Aorta (tissue), 5 donors: Measurements from ENCODE around the gene FAT1. TPM values are rescaled to one million over a fixed set of nuclear protein-coding genes. Genes with fewer than 3 reads are reported as not detected.

Experiments used
- ATAC-seq: fragments of 200-7000 bp; cut with Tn5 transposase; one replicate; pipeline ENCODE4 v1.9.1; 2022; ENCODE audit warnings: moderate library complexity; ENCODE audit not compliant: low FRiP score
- DNase-seq, 2 donors: peaks; one replicate each; pipeline ENCODE4 v3.0.0-alpha.2; 2020
- H3K27ac ChIP-seq, 2 donors: one replicate each; pipeline ENCODE4 v1.5.1; 2013; ENCODE audit warnings: low read length in 2 of 2, mild to moderate bottlenecking in 2 of 2, moderate library complexity in 2 of 2, control low read depth in 1 of 2, inconsistent platforms in 1 of 2, low read depth in 1 of 2
- H3K27me3 ChIP-seq, 2 donors: one replicate each; pipeline ENCODE4 v1.6.1; 2013; ENCODE audit warnings: control low read depth in 1 of 2, low read length in 1 of 2, mild to moderate bottlenecking in 1 of 2, moderate library complexity in 1 of 2; ENCODE audit not compliant: insufficient read depth in 2 of 2, control insufficient read depth in 1 of 2
- H3K36me3 ChIP-seq, 2 donors: one replicate each; pipeline ENCODE4 v1.6.1; 2013; ENCODE audit warnings: control low read depth in 1 of 2, low read length in 1 of 2, mild to moderate bottlenecking in 1 of 2; ENCODE audit not compliant: insufficient read depth in 2 of 2, control insufficient read depth in 1 of 2
- H3K4me1 ChIP-seq, 2 donors: one replicate each; pipeline ENCODE4 v1.6.1; 2013; ENCODE audit warnings: low read length in 2 of 2, control low read depth in 1 of 2, mild to moderate bottlenecking in 1 of 2, moderate library complexity in 1 of 2; ENCODE audit not compliant: insufficient read depth in 2 of 2, control insufficient read depth in 1 of 2
- H3K4me3 ChIP-seq, 2 donors: one replicate each; pipeline ENCODE4 v1.5.1; 2013; ENCODE audit warnings: low read length in 2 of 2, control low read depth in 1 of 2, mild to moderate bottlenecking in 1 of 2
- H3K9me3 ChIP-seq: one replicate; pipeline ENCODE4 v1.6.1; 2013; ENCODE audit warnings: mild to moderate bottlenecking, low read length; ENCODE audit not compliant: control insufficient read depth
- WGBS, 2 donors: extraction: QIAGEN DNeasy Blood & Tissue Kit; methylation state at CpG; one replicate each; pipeline ENCODE4 v1.1.7; 2013; 5-methylcytosine and 5-hydroxymethylcytosine counted together
- intact Hi-C, 2 donors: fragments of 100-400 bp; cut with DNase I; formaldehyde crosslinking; loops; one replicate each; pipeline versions ENCODE4 v1.14.2 to v1.15.0; 2022
- polyA plus RNA-seq, 2 donors: library from polyadenylated mRNA; stranded (reverse); fragments of 200-250 nt; gene quantifications; one replicate each; pipeline ENCODE4 v1.2.3, GENCODE V29; 2013
- total RNA-seq, 2 donors: library from RNA; stranded (reverse); fragmentation: NEBNext Ultra II Directional; extraction: Animal tissue kit (Norgen Biotek cat#: 25700); gene quantifications; one replicate each; pipeline ENCODE4 v1.2.1, GENCODE V29; 2021
- donor health status: healthy with polysubstance abuse.
- donor health status: Bipolar disorder and iron deficiency.
- donor health status: DM: no; HTN: no; CAD: no.
- donor health status: DM: no; HTN: no; CAD: no.
- donor health status: DM: yes; HTN: yes; CAD: no.

The FAT1 gene
- total and polyA plus RNA-seq, 4 donors, result 23.5 to 106 (median 68.2) TPM

DNA sequence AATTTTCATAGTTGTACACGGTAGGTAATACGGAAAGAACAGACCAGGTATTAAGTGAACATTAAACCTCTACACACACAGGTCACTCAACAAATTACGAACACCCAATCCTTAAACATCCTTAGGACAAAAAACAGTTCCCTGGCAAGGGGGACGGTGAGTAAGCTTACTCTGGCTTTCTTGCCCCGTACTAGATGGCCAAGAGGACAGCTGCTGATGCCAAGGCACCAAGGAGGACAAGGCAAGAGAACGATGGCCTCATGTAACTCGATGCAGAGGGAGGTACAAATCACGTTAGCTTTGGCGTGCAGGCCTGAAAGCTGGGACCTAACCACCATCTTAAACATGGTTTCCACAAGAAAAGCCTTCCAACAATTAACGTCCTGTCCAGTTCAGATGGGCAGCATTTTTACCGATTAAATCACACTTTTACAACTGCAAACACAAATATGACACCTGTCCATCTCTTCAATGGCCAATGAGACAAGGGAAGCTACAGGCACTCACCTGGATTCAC is 23.7 kb downstream of the FAT1 start:
- no peaks in the 10 kb centered on the region for H3K36me3 ChIP-seq
- peak overlapping the region; percentile 3 to 68 for H3K27ac ChIP-seq
- H3K4me1 ChIP-seq, result peaks cover 6 to 13% of the 10 kb centered on the region in 2 donors
- DNase-seq (no peak), ATAC-seq (peak; percentile 67)
- intact Hi-C loops, result no loop called here
- no peak overlapping the region for H3K4me3 ChIP-seq
- 19 to 22% methylated on average over 11 of the region's 11 CpGs for WGBS, 2 donors
- no peaks in the 10 kb centered on the region for H3K9me3 ChIP-seq
- no peaks in the 10 kb centered on the region for H3K27me3 ChIP-seq

DNA sequence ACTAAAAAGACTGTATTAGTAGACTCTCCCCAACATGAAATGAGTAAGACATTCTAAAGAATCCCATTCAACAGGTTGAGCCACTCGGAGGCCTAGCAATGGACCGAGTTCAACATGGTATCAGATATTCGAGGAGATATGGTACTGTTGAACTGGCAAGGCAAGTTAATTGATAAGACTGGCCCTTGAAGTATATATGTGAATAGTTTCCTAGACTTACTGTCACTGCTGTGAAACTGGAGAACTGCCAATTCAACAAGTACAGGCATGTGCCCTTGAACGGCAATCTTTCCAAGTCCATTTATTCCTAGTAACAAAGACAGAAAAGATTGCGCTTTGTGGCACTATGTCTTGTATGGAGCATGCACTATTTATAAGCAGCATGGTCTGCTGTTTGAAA is 24.4 kb downstream of the FAT1 start:
- Histone ChIP-seq H3K4me1 (peaks cover 6 to 13% of the 10 kb centered on the region in 2 donors), H3K9me3 (no peaks in the 10 kb centered on the region), H3K4me3 (no peak overlapping the region), H3K27me3 (no peaks in the 10 kb centered on the region), H3K36me3 (no peaks in the 10 kb centered on the region), H3K27ac (peak overlapping the region in 1 of 2 donors; percentile 6)
- WGBS, 2 donors, result 14 to 21% methylated on average over 5 of the region's 5 CpGs
- intact Hi-C loops, result no loop called here
- DNase-seq (no peak), ATAC-seq (no peak)

DNA sequence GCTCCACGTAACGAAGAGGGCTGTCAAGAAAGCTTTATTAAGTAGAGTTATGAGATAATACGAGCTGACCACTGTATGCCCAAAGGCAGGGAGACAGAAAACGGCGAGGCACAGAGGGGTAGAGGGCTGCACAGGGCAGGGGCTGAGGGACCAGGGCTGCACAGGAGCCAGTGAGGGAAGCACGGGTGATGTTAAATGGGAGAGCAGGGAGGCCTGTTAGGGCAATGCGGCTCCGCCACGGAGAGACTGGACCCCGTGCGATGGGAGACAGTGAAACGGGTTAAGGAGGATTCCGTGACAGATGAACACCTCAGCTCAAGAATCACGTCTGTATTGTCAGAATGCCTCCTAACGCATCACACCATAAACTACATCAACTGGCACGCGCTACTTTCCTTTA is 25.1 kb downstream of the FAT1 start:
- WGBS, 2 donors, result 95% methylated on average over 17 of the region's 17 CpGs
- peaks cover 5 to 13% of the 10 kb centered on the region in 2 donors for H3K4me1 ChIP-seq
- ATAC-seq, result no peak
- H3K9me3 ChIP-seq, result no peaks in the 10 kb centered on the region
- peak overlapping the region in 1 of 2 donors; percentile 18 for H3K27ac ChIP-seq
- no peaks in the 10 kb centered on the region for H3K36me3 ChIP-seq
- no peak for DNase-seq
- intact Hi-C loops, result no loop called here
- no peaks in the 10 kb centered on the region for H3K27me3 ChIP-seq
- no peak overlapping the region for H3K4me3 ChIP-seq

DNA sequence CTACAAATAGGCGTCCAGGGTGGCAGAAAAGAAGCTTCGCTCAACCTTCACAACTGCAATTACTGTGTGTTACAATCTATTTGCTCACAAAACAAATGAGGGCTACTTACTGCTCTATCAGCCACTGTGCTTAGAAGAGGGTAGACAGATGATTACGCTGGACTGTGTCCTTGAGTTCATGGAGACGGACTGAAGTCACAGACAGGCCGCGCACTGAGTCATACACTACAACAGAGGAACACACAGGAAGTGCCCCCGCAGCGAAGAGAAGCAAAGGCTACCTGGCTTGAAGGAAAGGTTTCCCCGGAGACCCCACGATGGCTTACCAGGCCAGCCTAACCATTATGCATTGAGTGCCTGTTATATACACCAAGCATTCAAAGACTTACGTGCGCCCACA is 25.6 kb downstream of the FAT1 start:
- H3K36me3 ChIP-seq, result no peaks in the 10 kb centered on the region
- no peak overlapping the region for H3K4me3 ChIP-seq
- no peak for DNase-seq
- H3K4me1 ChIP-seq, result peaks cover 5 to 13% of the 10 kb centered on the region in 2 donors
- no peaks in the 10 kb centered on the region for H3K27me3 ChIP-seq
- no peaks in the 10 kb centered on the region for H3K9me3 ChIP-seq
- intact Hi-C loops, result no loop called here
- no peak for ATAC-seq
- no peak overlapping the region for H3K27ac ChIP-seq
- 87% methylated on average over 12 of the region's 12 CpGs for WGBS, 2 donors

DNA sequence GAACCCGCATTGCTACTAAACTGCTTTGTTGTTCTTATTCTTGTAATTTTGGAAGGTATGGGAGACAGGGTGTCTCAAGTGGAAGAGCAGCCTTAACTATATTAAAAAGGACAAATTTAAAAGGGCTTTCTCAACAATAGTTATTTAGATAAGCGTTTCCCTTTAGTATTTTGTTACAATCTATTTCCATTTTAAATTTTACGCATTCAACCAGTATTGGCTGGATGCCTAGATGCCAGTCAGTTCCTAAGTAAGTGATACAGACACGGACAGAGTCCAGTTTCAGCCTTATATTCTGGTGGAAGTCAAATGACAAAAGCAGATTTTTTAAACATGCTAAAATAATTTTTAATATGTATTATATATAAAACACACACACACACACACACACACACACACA is 28.3 kb downstream of the FAT1 start:
- H3K36me3 ChIP-seq, result no peaks in the 10 kb centered on the region
- intact Hi-C loops, result no loop called here

DNA sequence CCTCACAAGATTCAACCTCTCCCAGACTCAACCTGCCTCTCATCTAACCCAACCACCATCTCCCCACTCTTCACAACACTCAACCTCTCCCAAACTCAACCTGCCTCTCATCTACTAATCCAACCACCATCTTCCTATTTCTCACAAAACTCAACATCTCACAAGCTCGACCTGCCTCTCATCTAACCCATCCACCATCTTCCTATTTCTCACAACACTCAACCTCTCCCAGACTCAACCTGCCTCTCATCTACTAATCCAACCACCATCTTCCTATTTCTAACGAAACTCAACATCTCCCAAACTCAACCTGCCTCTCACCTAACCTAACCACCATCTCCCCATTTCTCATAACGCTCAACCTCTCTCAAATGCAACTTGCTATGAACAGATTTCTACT is 29.8 kb downstream of the FAT1 start:
- intact Hi-C loops, result no loop called here
- H3K4me3 ChIP-seq, result no peak overlapping the region
- H3K4me1 ChIP-seq, result peaks cover 3 to 4% of the 10 kb centered on the region in 2 donors
- H3K36me3 ChIP-seq, result no peaks in the 10 kb centered on the region
- peak overlapping the region in 1 of 2 donors; percentile 71 for H3K27ac ChIP-seq
- H3K9me3 ChIP-seq, result no peaks in the 10 kb centered on the region
- no peaks in the 10 kb centered on the region for H3K27me3 ChIP-seq
- DNase-seq (no peak), ATAC-seq (no peak)
- WGBS, 2 donors, result 96 to 97% methylated on average over 3 of the region's 3 CpGs

More for the DNA sequence above, 28.3 kb downstream of the FAT1 start:
- Histone ChIP-seq H3K27ac (no peak overlapping the region), H3K4me1 (peaks cover 0 to 5% of the 10 kb centered on the region in 2 donors), H3K9me3 (no peaks in the 10 kb centered on the region), H3K4me3 (no peak overlapping the region), H3K27me3 (no peaks in the 10 kb centered on the region)
- 13 to 18% methylated on average over 4 of the region's 4 CpGs for WGBS, 2 donors
- no peak for ATAC-seq
- DNase-seq, result no peak

DNA sequence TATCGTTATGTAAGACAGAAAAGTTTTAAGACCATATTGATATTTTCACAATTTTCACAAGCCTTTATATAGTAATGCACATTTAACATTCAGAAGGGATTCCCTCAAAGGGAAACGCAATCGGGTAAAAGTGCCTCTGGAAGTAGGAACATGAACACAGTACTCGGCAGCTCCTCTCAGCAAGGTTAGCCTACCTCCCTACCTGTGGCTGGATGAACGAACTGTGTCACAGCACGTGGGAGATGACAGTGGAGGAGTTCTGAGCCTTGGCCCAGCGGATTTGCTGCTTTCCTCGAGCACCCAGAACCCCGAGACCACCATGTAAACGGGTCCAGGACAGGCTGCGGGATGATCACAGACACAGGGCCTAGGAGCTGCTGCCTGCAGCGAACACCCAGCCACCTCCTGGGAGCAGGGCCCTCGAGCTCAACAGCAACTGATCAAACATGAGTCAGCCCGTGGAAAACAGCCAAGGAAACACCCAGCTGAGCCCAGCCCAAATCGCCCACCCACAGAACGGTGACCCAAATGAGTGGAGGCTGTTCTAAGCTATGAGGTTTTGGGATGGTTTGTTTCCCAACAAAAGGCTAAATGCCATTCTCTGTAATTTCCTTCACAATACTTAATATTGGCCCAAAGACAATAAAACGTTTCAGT is 30.4 kb downstream of the FAT1 start:
- Histone ChIP-seq H3K9me3 (no peaks in the 10 kb centered on the region), H3K27me3 (no peaks in the 10 kb centered on the region), H3K27ac (peak overlapping the region in 1 of 2 donors; percentile 4), H3K4me3 (no peak overlapping the region), H3K4me1 (peaks cover 3 to 6% of the 10 kb centered on the region in 2 donors), H3K36me3 (no peaks in the 10 kb centered on the region)
- DNase-seq (peak; percentile 89 to 91), ATAC-seq (peak; percentile 85)
- 46 to 47% methylated on average over 17 of the region's 17 CpGs for WGBS, 2 donors
- intact Hi-C loops, result no loop called here

DNA sequence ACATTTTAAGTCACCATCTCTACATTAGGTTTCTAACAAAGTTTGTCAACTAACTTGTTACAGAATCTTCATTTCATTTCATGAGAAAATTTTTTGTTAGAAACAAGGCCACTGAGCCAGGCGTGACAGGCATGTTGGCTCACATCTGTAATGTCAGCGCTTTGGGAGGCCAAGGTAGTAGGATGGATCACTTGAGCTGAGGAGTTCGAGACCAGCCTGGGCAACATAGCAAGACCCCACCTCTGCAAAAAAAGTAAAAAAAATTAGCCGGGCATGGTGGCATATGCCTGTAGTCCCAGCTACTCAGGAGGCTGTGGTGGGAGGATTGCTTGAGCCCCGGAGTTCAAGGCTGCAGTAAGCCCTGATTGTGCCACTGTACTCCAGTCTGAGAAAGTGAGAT is 32.3 kb downstream of the FAT1 start:
- intact Hi-C loops, result no loop called here
- H3K27ac ChIP-seq, result no peak overlapping the region

DNA sequence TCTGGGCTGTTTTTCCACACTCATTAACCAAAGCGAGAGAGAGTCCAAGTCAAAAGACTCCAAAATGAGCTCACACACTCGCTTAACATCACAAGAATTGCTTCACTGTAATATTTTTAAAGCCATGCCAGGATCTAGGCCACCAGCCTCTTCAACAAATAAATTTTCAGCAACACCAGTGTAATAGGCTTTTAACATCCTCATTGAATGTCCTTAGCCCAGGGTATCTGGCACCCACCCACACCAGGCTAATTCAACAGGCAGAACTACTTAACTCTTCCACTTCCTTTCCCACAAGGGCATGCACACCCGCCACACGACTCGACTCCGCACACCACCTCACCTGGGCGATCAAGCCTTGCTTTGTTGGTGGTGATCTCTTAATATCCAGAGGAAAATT is 34.2 kb downstream of the FAT1 start:
- Histone ChIP-seq H3K27ac (no peak overlapping the region), H3K9me3 (no peaks in the 10 kb centered on the region), H3K4me1 (peaks cover 3 to 7% of the 10 kb centered on the region in 2 donors), H3K4me3 (no peak overlapping the region), H3K27me3 (no peaks in the 10 kb centered on the region), H3K36me3 (no peaks in the 10 kb centered on the region)
- no peak for DNase-seq
- intact Hi-C loops, result loop anchor here in 1 of 2 donors (5.0 kb wide), 1 partner anchor 33 kb away; the partner anchor contains the start of gene FAT1
- peak; percentile 53 for ATAC-seq
- 56 to 64% methylated on average over 7 of the region's 7 CpGs for WGBS, 2 donors

More for the DNA sequence above, 32.3 kb downstream of the FAT1 start:
- ATAC-seq (no peak), DNase-seq (no peak)
- H3K36me3 ChIP-seq, result no peaks in the 10 kb centered on the region
- H3K27me3 ChIP-seq, result no peaks in the 10 kb centered on the region
- no peak overlapping the region for H3K4me3 ChIP-seq
- peaks cover 3 to 7% of the 10 kb centered on the region in 2 donors for H3K4me1 ChIP-seq
- 89 to 90% methylated on average over 5 of the region's 5 CpGs for WGBS, 2 donors
- H3K9me3 ChIP-seq, result no peaks in the 10 kb centered on the region
